GM12874 (cell line): ENCODE measurements around the gene PRSS21.

Source experiments
- CTCF ChIP-seq: IDR thresholded peaks from 2 replicates; pipeline ENCODE4 v1.5.1; 2011; ENCODE audit warnings: low read depth, mild to moderate bottlenecking, control low read depth, low read length, moderate library complexity; ENCODE audit not compliant: insufficient read depth

PRSS21 gene

GRCh38 chr16:2855536-2855935 is 38.5 kb downstream of the PRSS21 start:
- no peak for TF ChIP-seq CTCF

GRCh38 chr16:2856061-2856670 is 39.1 kb downstream of the PRSS21 start:
- TF ChIP-seq CTCF = no peak

GRCh38 chr16:2856686-2857450 is 39.8 kb downstream of the PRSS21 start:
- no peak for TF ChIP-seq CTCF

GRCh38 chr16:2857451-2858244 is 40.6 kb downstream of the PRSS21 start, which contains the start of gene PRSS22:
Gene PRSS22 (minus strand): TSS chr16:2858170. CDS start chr16:2858104, 66 bp downstream.
- no peak for TF ChIP-seq CTCF

GRCh38 chr16:2858245-2859025 is 41.4 kb downstream of the PRSS21 start:
- no peak for TF ChIP-seq CTCF

- TF ChIP-seq CTCF = no peak
These were observed 42.7 kb downstream of the PRSS21 start for GRCh38 chr16:2859686-2860265.
